HG03135 (cell line): Measurements from ENCODE around the gene PI4K2A.
"Not testable (repeated sequence)": the region's sequence is repeated elsewhere in the genome, so short reads cannot be mapped to it uniquely, and the experiment has no call there.

Experiments
- ATAC-seq: cut with Tn5 transposase; IDR thresholded peaks from one replicate; pipeline ENCODE4 v1.9.1; 2021; ENCODE audit warnings: mild to moderate bottlenecking, moderate library complexity; ENCODE audit not compliant: unreplicated experiment

Gene PI4K2A

DNA sequence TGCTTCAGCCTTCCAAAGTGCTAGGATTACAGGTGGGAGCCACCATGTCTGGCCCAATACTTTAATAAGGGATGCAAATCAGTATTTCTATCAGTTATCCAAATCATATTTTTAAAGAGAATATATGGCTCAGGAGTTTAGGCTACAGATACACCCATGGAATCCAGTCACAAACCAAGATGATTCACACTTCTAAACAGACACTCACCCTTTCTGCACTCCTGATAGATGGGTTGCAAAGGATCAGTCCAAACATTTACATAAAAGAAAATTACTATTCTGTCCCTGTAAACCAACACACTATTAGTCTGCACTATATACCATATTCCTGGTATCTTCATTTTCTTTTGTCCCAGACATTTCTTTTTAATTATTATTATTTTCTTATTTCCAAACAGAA, 9.4 kb upstream of the PI4K2A start:
- ATAC-seq: no peak

DNA sequence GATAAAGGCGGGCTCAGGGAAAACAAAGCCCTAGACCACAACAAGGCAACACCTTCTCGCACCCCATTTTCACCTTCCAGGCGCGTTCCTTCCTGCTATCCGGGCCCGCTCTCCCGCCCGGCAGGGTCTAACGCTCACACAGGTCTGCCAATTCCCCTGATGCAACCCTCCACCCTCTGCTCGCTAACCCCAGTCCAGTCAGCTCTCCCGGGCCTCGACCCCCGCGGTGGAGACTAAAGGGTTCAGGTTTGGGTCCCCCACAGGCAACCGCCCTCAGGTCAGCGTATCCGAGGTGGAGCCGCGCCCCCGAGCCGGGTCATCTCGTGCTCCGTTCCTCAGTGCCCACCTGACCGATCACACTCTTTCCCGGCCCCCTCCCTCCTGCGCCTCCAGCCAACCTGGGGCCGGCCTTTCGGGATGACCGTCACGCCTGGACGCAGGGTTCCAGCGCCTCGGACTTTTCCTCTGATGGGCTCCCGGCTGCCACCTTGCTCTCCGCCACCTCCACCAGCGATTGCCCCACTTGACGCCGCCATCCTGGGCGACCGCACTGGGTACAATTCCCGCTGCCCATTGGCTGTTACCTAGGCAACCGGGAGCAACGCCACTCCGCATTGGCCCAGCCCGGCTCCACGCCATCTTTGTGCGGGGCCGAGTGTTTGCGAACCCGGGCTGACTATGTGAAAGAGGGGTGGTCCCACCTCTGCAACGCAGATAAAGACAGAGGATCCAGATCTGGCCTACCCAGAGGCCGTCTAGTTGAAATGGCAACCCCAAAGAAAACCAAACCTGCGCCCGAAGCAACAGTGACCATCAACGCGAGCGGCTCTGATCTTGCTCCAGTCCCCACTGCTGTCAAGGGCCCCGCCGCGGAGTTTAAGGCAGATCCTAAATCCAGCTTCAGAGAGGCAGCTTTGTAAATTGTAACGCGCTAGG, 7.3 kb upstream of the PI4K2A start, which contains the start of gene MORN4:
TSS of gene MORN4 (minus strand) at position 552 of the 936 bp plus-strand sequence. CDS start 13,847 bp downstream, outside the sequence.
- ATAC-seq: peak; percentile 99

- ATAC-seq: no peak
These were observed 6.5 kb upstream of the PI4K2A start for GRCh38 chr10:97633921-97634320.

DNA sequence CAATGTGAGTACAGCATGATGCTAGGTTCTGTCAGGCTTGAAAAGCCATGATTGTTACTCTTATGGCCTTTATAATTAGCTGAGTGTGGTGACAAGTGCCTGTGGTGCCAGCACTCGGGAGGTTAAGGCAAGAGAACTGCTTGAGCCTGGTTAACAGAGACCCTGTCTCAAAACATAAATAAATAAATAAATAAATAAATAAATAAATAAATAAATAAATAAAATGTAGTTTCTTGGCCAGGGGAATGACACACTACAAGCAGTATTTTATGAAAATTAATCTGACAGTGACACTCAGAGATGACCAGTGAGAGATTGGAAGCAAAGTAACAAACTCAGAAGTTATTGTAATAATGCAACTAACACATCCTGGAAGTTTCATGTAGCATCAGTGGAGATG, 4.9 kb upstream of the PI4K2A start:
- ATAC-seq: no peak

DNA sequence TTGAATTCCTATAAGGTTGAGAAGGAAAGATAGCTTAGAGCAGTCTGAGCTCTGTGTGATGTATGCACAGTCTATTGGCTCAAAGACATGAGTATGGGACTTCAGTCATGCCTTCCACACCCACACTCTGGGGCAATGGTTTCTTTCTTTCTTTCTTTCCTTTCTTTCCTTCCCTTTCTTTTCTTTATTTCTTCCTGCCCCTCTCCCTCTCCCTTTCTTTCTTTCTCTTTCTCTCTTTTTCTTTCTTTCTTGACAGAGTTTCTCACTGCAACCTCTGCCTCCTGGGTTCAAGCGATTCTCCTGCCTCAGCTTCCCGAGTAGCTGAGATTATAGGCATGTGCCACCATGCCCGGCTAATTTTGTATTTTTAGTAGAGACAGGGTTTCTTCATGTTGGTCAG, 1.4 kb upstream of the PI4K2A start:
- ATAC-seq: not testable (repeated sequence)

DNA sequence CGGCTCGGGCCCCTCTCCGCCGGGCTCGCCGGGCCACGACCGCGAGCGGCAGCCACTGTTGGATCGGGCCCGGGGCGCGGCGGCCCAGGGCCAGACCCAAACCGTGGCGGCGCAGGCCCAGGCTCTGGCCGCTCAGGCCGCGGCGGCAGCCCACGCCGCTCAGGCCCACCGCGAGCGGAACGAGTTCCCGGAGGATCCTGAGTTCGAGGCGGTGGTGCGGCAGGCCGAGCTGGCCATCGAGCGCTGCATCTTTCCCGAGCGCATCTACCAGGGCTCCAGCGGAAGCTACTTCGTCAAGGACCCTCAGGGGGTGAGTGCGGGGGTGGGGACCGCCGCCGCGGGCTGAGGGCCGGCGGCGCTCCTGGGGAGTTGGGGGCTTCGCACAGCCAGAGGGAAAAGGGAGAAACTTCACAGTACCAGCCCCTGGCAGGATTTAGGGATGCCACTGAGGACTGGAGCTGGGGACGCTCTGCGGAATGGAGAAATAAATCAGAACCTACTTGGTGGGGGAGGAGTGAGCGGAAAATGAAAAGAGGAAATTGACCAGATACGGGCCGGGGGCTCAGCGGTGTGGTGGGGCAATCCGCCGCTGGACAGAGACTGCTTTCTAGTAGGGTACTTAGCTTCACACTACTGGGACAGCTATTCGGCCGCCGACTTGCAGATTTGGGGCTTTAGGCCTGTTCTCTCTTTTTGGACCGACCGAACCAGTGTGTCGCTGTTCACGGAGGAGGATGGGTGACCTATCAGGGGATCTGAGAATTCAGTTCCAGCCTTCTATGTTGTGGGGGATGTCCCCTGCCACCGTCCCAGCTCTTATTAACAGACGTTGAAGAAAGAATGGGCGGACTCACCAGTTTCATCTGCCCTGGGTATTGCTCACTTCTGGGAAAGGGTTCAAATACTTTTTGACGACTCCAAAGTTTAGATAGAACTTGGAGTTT, 669 bp downstream of the PI4K2A start:
- ATAC-seq: peak; percentile 35

GRCh38 chr10:97642471-97643159, 2.1 kb downstream of the PI4K2A start:
- not testable (repeated sequence) for ATAC-seq

GRCh38 chr10:97643441-97643985, 3.0 kb downstream of the PI4K2A start:
- ATAC-seq: no peak

GRCh38 chr10:97644936-97645335, 4.5 kb downstream of the PI4K2A start:
- no peak for ATAC-seq

- no peak for ATAC-seq
These were observed 7.1 kb downstream of the PI4K2A start for GRCh38 chr10:97647556-97647955.

GRCh38 chr10:97648562-97649404, 8.3 kb downstream of the PI4K2A start:
- ATAC-seq: peak; percentile 79

- not testable (repeated sequence) for ATAC-seq
These were observed 8.9 kb downstream of the PI4K2A start for GRCh38 chr10:97649405-97649750.

- ATAC-seq: no peak
These were observed 10.3 kb downstream of the PI4K2A start for GRCh38 chr10:97650726-97651125.

- ATAC-seq: no peak
These were observed 11.3 kb downstream of the PI4K2A start for GRCh38 chr10:97651773-97652172.

- ATAC-seq: no peak
These were observed 16.3 kb downstream of the PI4K2A start for GRCh38 chr10:97656777-97657176.

DNA sequence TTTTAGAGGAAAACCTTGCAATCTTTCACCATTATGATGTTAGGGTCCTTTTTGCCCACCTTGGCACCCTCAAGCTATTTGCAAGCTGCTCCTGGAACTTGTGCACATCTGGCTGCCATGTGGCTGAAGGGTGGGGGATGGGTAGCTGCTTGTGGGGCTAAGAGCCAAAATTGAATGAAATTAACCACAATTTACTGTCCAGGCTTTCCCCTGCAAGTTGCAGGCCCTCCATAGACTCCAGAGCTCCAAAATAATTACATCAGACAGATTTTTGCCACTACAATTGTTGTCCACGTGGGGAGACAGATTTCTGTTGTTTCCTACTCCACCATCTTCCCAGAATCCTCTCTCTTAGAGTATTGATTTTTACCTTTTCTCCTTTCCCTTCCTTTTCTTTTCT, 19.1 kb downstream of the PI4K2A start:
- no peak for ATAC-seq

GRCh38 chr10:97664282-97664850, 23.9 kb downstream of the PI4K2A start:
- ATAC-seq: no peak

GRCh38 chr10:97666992-97667391, 26.5 kb downstream of the PI4K2A start:
- ATAC-seq: no peak

DNA sequence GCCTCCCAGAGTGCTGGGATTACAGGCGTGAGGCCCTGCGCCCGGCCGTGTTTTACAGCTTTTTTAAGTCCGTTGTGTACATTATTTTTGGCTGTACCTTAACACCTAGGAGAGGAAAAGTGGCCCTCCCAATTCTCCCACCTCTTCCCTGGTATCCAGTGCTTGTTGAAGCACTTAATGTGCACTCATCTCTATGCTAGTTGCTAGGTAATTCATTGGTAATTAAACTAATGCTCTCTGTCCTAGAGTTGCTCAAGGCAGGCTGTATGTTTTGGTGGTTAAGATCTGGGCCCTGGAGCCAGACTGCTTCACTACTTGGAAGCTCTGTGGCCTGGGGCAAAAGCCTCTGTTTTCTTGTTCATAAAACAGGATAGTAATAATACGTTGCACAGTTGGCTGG, 27.0 kb downstream of the PI4K2A start:
- no peak for ATAC-seq
